IPS-18a (cell line): ENCODE measurements around the gene DOCK9.

ENCODE experiments used
- H3K27ac ChIP-seq: one replicate; pipeline ENCODE4 v1.5.1; 2013; ENCODE audit warnings: low read length
- H3K27me3 ChIP-seq: one replicate; pipeline ENCODE4 v1.6.1; 2013; ENCODE audit warnings: mild to moderate bottlenecking, low read length; ENCODE audit not compliant: control insufficient read depth, insufficient read depth
- H3K36me3 ChIP-seq: one replicate; pipeline ENCODE4 v1.6.1; 2013; ENCODE audit warnings: low read depth, low read length; ENCODE audit not compliant: control insufficient read depth
- H3K4me1 ChIP-seq: one replicate; pipeline ENCODE4 v1.6.1; 2013; ENCODE audit warnings: low read depth, low read length; ENCODE audit not compliant: control insufficient read depth
- H3K4me3 ChIP-seq: one replicate; pipeline ENCODE4 v1.5.1; 2013; ENCODE audit warnings: low read length
- H3K9ac ChIP-seq: one replicate; pipeline ENCODE4 v1.6.1; 2013; ENCODE audit warnings: mild to moderate bottlenecking, low read length, moderate library complexity
- H3K9me3 ChIP-seq: one replicate; pipeline ENCODE4 v1.6.1; 2013; ENCODE audit warnings: low read depth, low read length; ENCODE audit not compliant: control insufficient read depth

DOCK9 gene, protein sequence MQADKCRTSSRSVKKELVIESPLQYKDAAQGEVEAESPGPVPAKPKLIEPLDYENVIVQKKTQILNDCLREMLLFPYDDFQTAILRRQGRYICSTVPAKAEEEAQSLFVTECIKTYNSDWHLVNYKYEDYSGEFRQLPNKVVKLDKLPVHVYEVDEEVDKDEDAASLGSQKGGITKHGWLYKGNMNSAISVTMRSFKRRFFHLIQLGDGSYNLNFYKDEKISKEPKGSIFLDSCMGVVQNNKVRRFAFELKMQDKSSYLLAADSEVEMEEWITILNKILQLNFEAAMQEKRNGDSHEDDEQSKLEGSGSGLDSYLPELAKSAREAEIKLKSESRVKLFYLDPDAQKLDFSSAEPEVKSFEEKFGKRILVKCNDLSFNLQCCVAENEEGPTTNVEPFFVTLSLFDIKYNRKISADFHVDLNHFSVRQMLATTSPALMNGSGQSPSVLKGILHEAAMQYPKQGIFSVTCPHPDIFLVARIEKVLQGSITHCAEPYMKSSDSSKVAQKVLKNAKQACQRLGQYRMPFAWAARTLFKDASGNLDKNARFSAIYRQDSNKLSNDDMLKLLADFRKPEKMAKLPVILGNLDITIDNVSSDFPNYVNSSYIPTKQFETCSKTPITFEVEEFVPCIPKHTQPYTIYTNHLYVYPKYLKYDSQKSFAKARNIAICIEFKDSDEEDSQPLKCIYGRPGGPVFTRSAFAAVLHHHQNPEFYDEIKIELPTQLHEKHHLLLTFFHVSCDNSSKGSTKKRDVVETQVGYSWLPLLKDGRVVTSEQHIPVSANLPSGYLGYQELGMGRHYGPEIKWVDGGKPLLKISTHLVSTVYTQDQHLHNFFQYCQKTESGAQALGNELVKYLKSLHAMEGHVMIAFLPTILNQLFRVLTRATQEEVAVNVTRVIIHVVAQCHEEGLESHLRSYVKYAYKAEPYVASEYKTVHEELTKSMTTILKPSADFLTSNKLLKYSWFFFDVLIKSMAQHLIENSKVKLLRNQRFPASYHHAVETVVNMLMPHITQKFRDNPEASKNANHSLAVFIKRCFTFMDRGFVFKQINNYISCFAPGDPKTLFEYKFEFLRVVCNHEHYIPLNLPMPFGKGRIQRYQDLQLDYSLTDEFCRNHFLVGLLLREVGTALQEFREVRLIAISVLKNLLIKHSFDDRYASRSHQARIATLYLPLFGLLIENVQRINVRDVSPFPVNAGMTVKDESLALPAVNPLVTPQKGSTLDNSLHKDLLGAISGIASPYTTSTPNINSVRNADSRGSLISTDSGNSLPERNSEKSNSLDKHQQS (N-terminal part only)

DNA sequence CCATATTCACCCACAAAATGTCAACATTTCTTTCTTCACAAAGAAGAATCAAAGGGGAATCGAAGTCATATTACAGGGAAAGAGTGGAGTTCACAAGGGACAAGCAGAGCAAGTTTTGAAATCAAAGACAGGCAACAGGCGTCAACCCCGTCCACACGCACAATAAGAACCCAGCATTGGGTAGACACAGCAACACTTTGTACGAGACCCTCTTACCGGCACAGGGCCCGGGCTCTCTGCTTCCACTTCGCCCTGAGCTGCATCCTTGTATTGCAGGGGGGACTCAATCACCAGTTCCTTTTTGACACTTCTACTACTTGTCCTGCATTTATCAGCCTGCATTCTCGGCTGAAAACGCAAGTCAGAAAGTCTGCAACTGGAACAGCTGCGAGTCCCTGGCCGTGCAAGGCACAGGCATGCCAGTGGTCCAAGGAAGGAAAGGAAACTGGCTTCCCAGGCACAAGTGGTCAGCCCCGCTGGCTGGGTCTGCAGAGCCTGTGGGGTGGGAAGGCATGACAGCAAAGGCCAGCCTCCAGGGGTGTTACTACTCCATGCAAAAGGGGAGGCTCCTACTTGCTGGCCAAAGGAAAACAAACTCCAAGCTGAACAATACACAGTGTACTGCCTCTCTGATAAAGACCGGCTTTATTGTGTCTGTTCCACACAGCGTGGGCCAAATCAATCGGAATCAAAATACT is at the start of gene DOCK9:
DOCK9 (minus strand) TSS at position 497 of the 698 bp plus-strand sequence; CDS start at position 342, 155 bp downstream.
- H3K27ac ChIP-seq: no peak within 1 kb of the TSS
- H3K9me3 ChIP-seq: no peaks in the 10 kb centered on the region
- H3K36me3 ChIP-seq: no peaks in the 10 kb centered on the region
- H3K27me3 ChIP-seq: no peaks in the 10 kb centered on the region
- peaks cover 25% of the 10 kb centered on the region for H3K4me1 ChIP-seq
- H3K4me3 ChIP-seq: no peak within 1 kb of the TSS
- H3K9ac ChIP-seq: no peak within 1 kb of the TSS

DNA sequence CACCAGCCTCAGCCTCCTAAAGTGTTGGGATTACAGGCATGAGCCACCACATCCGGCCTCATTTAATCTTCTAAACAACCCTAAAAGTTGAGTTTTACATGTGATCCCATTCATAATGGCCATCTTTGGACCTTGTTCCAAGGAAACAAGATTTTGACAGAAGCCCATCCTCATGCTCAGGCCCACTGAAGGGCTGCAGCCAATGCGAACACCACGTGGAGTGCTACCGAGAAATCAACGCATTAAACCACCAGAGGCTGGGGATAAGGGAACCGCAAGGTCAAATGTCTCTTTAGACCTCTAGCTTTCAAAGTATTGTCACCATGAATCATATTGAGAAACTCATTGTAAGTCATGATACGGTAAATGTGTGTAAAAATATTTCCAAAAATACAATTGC is 49.4 kb upstream of the DOCK9 start:
- no peaks in the 10 kb centered on the region for H3K36me3 ChIP-seq
- no peaks in the 10 kb centered on the region for H3K27me3 ChIP-seq
- H3K27ac ChIP-seq: no peak overlapping the region
- H3K9me3 ChIP-seq: no peaks in the 10 kb centered on the region
- H3K4me1 ChIP-seq: no peaks in the 10 kb centered on the region
- no peak overlapping the region for H3K9ac ChIP-seq
- no peak overlapping the region for H3K4me3 ChIP-seq

DNA sequence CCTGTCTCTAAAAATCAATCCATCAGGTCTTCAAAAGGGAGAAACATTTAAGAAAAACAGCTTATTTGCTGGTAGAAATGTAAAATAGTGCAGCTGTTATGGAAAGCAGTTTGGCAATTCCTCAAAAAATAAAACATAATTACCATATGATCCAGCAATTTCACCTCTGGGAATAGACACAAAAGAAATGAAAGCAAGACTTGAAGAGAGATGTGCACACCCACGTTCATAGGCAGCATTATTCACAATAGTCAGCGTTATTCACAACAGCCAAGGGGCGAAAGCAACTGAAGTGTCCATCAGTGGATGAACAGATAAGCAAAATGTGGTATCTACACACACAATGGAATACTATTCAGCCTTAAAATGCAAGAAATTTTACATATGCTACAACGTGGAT is 45.1 kb upstream of the DOCK9 start:
- Histone ChIP-seq H3K9ac (no peak overlapping the region), H3K27me3 (no peaks in the 10 kb centered on the region), H3K4me1 (no peaks in the 10 kb centered on the region), H3K27ac (no peak overlapping the region), H3K36me3 (no peaks in the 10 kb centered on the region), H3K4me3 (no peak overlapping the region), H3K9me3 (no peaks in the 10 kb centered on the region)

DNA sequence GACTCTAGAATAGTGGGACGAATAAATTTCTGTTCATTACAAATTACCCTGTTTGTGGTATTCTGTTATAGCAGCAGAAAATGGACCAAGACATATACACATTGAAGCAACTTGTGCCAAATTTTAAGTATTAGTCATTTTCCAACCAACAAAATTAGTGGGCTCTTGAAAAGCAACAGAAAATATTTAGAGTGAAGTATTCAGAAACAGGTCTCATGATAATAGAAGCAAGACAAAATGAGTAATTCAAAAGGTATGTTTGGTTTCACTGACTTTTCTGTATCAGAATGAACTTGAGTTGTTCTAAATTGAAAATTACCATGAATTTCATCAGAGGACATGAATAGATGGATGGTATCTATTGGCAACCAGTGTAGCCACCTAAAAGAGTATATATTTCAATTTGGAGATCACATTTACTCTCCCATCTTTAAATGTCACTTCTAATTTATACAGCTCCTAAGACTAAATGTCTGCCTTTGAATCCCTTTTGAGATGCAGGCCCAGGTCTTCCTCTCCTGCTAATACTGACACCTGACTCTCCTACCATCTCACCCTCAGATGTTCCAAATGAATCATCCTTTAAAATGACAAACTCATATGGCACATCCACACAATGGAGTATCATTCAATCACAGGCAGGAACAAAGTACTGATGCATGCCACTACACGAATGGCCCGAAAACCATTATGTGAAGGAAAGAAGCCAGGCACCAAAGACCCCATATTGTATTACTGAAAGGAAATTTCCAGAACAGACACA is 40.7 kb upstream of the DOCK9 start:
- no peak overlapping the region for H3K9ac ChIP-seq
- H3K4me3 ChIP-seq: no peak overlapping the region
- H3K9me3 ChIP-seq: no peaks in the 10 kb centered on the region
- no peak overlapping the region for H3K27ac ChIP-seq
- H3K27me3 ChIP-seq: no peaks in the 10 kb centered on the region
- H3K36me3 ChIP-seq: no peaks in the 10 kb centered on the region
- H3K4me1 ChIP-seq: no peaks in the 10 kb centered on the region

DNA sequence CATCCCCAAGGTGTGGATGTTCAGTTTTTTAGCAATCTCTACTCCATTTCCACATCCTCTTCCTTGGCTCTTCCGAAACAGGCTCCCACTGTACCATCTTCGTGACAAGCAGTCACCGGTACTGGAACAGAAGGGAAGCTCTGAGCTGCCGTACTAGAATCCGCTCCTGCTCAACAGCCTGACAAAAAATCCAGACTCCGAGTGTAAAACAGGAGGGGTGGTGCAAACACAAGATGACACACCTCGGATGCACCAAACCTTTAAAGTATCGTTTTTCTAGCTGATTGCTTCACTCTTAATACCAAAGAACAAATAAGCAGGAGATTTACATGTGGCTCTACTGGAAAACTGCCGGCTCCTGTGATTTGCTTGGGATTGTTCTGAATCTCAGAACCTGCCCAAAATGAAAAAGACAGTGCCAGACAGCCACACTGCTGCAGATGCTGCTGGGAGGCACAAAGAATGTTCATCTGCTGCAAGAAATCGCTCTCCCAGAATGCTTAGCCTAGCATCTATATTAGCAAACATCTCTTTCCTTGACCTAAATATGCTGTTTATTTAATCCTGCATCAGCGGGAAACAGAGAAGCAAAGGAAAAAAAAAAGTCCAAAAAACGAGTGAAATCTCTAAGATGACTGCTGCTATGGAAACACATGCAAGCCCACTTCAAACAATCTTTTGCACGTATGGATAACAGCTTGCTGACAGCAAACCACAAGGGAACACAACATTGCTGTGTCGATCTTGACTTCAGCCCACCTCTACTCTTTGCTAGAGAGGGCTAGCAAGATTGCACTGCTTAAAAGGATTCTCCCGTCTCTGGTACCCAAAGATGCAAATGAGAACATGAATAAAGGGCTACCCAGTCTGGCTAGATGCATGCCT is 38.0 kb upstream of the DOCK9 start:
- Histone ChIP-seq H3K4me3 (no peak overlapping the region), H3K27me3 (no peaks in the 10 kb centered on the region), H3K4me1 (no peaks in the 10 kb centered on the region), H3K9me3 (no peaks in the 10 kb centered on the region), H3K9ac (no peak overlapping the region), H3K36me3 (no peaks in the 10 kb centered on the region), H3K27ac (no peak overlapping the region)

DNA sequence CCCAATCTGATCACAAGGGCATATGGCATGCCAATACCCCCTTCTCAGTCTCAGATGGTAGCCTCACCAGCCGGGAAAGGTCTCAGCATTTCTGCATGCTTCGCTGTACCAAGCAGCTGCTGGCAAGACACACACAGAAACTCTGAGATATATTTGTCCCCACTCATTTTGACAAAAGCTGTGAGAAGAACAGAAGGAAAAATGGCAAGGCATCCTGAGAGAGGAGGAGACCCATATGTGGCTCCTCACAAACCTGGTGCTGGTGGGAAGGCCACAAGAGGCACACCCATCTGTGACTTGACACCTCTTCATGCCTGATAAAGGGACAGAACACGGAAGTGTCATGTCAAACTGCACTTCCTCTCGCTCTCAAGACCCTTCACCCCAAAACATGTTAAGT is 36.7 kb upstream of the DOCK9 start:
- no peaks in the 10 kb centered on the region for H3K4me1 ChIP-seq
- H3K9me3 ChIP-seq: no peaks in the 10 kb centered on the region
- no peak overlapping the region for H3K4me3 ChIP-seq
- H3K27ac ChIP-seq: no peak overlapping the region
- H3K9ac ChIP-seq: no peak overlapping the region
- H3K27me3 ChIP-seq: no peaks in the 10 kb centered on the region
- no peaks in the 10 kb centered on the region for H3K36me3 ChIP-seq

DNA sequence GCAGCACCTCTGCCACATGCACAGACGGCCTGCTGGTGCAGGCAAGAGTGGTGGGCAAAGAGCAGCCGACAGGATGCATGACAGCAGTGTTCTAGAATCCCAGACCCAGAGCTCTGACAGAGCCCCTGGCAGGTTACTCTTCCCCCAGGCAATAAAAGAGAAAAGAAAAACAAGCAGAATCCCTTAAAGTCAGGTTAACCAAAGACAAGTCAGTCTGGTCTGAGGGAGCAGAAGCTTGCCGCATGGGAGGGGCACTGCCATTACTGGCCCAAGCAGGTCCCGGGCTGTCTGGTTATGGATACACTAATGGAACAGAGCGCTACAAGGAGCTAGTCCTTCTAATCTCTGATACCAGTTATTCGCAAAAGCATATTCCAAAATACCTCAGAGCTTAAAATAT is 36.1 kb upstream of the DOCK9 start:
- H3K27ac ChIP-seq: no peak overlapping the region
- no peaks in the 10 kb centered on the region for H3K9me3 ChIP-seq
- no peaks in the 10 kb centered on the region for H3K36me3 ChIP-seq
- H3K27me3 ChIP-seq: no peaks in the 10 kb centered on the region
- H3K4me3 ChIP-seq: no peak overlapping the region
- H3K9ac ChIP-seq: no peak overlapping the region
- H3K4me1 ChIP-seq: no peaks in the 10 kb centered on the region

DNA sequence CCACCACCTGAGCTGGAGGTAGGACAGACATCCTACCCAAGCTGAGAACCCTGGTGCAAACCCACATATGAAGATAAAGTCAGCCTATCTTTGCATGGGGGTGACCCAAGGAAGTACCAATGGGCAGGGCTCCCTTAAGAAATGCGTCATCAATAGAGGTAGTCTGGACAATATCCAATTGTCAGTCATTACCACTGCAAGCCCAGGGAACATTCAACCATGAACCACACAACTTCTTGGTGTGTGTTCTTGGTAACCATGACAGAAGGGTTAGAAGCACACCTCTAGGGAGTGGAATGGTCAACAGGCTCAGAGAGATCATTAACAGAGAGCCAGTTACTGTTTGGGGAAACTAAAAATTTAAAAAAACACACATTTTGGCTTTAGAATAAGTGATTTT is 34.7 kb upstream of the DOCK9 start:
- H3K27ac ChIP-seq: no peak overlapping the region
- H3K4me1 ChIP-seq: no peaks in the 10 kb centered on the region
- no peaks in the 10 kb centered on the region for H3K9me3 ChIP-seq
- H3K36me3 ChIP-seq: no peaks in the 10 kb centered on the region
- H3K9ac ChIP-seq: no peak overlapping the region
- H3K27me3 ChIP-seq: no peaks in the 10 kb centered on the region
- H3K4me3 ChIP-seq: no peak overlapping the region

DNA sequence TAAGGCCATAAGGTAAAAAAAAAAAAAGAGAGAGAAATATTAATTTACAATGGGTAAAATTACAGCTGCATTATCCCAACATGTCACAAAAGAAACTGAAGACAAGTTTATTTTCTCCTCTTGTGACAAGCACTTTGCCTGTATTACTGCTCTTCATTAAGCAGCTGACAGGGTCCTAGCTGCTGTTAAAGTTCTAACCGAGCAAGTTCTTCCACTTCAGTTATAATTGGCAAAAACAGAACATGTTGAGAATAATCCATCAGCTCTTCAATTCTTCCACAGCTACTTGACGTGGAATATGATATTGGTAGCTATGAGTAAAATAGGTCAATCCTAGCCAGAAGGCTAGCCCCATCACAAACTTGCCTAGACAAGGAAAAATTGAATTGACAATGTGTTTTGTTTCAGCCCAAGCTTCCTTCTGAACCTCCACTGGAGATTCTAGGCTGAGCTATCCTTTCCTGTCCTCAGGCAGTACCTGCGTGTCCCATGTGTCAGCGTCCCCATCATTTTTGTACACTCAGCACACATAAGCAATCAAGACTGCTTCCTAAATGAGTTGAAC is 32.2 kb upstream of the DOCK9 start:
- no peak overlapping the region for H3K27ac ChIP-seq
- H3K4me3 ChIP-seq: no peak overlapping the region
- no peaks in the 10 kb centered on the region for H3K4me1 ChIP-seq
- no peaks in the 10 kb centered on the region for H3K9me3 ChIP-seq
- H3K36me3 ChIP-seq: no peaks in the 10 kb centered on the region
- no peaks in the 10 kb centered on the region for H3K27me3 ChIP-seq
- no peak overlapping the region for H3K9ac ChIP-seq
